ENCODE results near the gene CPT2.

The CPT2 gene

GRCh38 chr1:53220171-53220961, 23.7 kb downstream of the CPT2 start, which contains the start of gene CZIB (continued):
- TF ChIP-seq PRDM2 (tag by site-specific recombination; IDR thresholded peaks at IDR 0.05; ENCODE audit: borderline replicate concordance): no peak
- no peak for TF ChIP-seq ZNF23 (tag by site-specific recombination; IDR thresholded peaks at IDR 0.05; ENCODE audit: borderline replicate concordance)
- TF ChIP-seq ZNF398 (tag by site-specific recombination; IDR thresholded peaks at IDR 0.05): peak; percentile 72
- TF ChIP-seq ZBTB10 (tag by site-specific recombination; IDR thresholded peaks at IDR 0.05): peak; percentile 68; the same call in 1 of the 2 replicates
- peak; percentile 87 for TF ChIP-seq ZNF792 (tag by site-specific recombination; IDR thresholded peaks at IDR 0.05)
- TF ChIP-seq ZFP69B (tag by site-specific recombination; IDR thresholded peaks at IDR 0.05): peak; percentile 76
- TF ChIP-seq ZNF302 (tag by site-specific recombination; IDR thresholded peaks at IDR 0.05; ENCODE audit: low read depth): no peak
- TF ChIP-seq ZNF510 (tag by site-specific recombination; IDR thresholded peaks at IDR 0.05; ENCODE audit: insufficient replicate concordance): no peak
- TF ChIP-seq ZNF223 (tag by site-specific recombination; IDR thresholded peaks at IDR 0.05): no peak
- no peak for TF ChIP-seq ZNF624 (tag by site-specific recombination; IDR thresholded peaks at IDR 0.05)
- TF ChIP-seq ZNF202 (tag by site-specific recombination; IDR thresholded peaks at IDR 0.05; ENCODE audit: borderline replicate concordance): no peak
- TF ChIP-seq AEBP2 (tag by site-specific recombination; IDR thresholded peaks at IDR 0.05; ENCODE audit: borderline replicate concordance): peak; percentile 22; the same call in 1 of the 2 replicates
- no peak for TF ChIP-seq ZNF37A (tag by site-specific recombination; IDR thresholded peaks at IDR 0.05)
- 0 out of 2 replicates have a peak, but pooled peaks have one; percentile 54 for TF ChIP-seq PRDM4 (tag by site-specific recombination; IDR thresholded peaks at IDR 0.05)
- peak; percentile 93 for TF ChIP-seq ZNF629 (tag by site-specific recombination; IDR thresholded peaks at IDR 0.05)
- no peak for TF ChIP-seq ELK4 (IDR thresholded peaks at IDR 0.05; ENCODE audit: borderline replicate concordance, low read depth, low read length)
- 0 out of 2 replicates have a peak, but pooled peaks have one; percentile 17 for TF ChIP-seq OSR2 (tag by site-specific recombination; IDR thresholded peaks at IDR 0.05)
- peak; percentile 89 for TF ChIP-seq KLF9 (tag by site-specific recombination; IDR thresholded peaks at IDR 0.05; ENCODE audit: low read depth)
- peak; percentile 100 for TF ChIP-seq GLIS2 (tag by site-specific recombination; IDR thresholded peaks at IDR 0.05)
- TF ChIP-seq MYNN (tag by site-specific recombination; IDR thresholded peaks at IDR 0.05; ENCODE audit: borderline replicate concordance): peak; percentile 64; the same call in 1 of the 2 replicates
- no peak for TF ChIP-seq ZNF677 (tag by site-specific recombination; IDR thresholded peaks at IDR 0.05)
- peak; percentile 85 for TF ChIP-seq ZNF341 (tag by site-specific recombination; IDR thresholded peaks at IDR 0.05; ENCODE audit: low read depth)
- TF ChIP-seq ZNF248 (tag by site-specific recombination; IDR thresholded peaks at IDR 0.05): no peak
